Vagina (tissue), 2 donors: ENCODE results near the gene KLB.

Source experiments
- POLR2A ChIP-seq, 2 donors: fragments of 450-650 bp; IDR thresholded peaks; one replicate each; pipeline ENCODE4 v1.6.1; 2017; ENCODE audit warnings: antibody characterized with exemption in 2 of 2, mild to moderate bottlenecking in 2 of 2, moderate library complexity in 2 of 2
- POLR2AphosphoS5 ChIP-seq, 2 donors: sonication (generic); formaldehyde crosslinking; IDR thresholded peaks; one replicate each; pipeline ENCODE4 v1.9.0; 2017; ENCODE audit warnings: antibody characterized with exemption in 2 of 2, mild to moderate bottlenecking in 2 of 2, low read depth in 1 of 2; ENCODE audit not compliant: insufficient read depth in 1 of 2
- TF ChIP-seq, protein P1 (sequence below), 3 experiments: fragments of 450-650 bp in 2 of 3; fragments of 200-600 bp in 1 of 3; sonication (generic) in 1 of 3; IDR thresholded peaks; one replicate each; pipeline ENCODE4 v1.5.1; 2017 to 2019; ENCODE audit warnings: antibody characterized with exemption in 3 of 3, mild to moderate bottlenecking in 2 of 3, moderate library complexity in 2 of 3

DNA sequence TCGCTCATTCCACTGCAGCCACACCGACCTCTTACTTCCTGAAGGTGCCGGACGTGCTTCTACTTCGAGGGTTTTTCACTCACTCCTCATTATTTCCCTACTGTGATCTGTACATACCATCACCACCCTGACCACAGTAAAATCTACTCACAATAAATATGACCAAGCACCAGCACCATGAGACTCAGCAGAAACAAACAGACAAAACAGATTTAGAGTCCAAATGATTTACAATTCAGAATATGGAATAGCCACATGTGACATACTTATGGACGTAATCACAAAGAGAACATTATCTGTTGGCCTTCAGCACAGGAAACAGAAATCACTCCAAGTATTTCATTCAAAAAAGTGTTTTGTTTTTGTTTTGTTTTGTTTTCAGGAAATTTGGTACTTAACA, 16.1 kb upstream of the KLB start:
- TF ChIP-seq POLR2AphosphoS5 (IDR thresholded peaks at IDR 0.05; ENCODE audit: insufficient read depth in 1 of 2, low read depth in 1 of 2) (no peak), POLR2A (IDR thresholded peaks at IDR 0.05) (no peak)
- TF ChIP-seq, protein P1, sequence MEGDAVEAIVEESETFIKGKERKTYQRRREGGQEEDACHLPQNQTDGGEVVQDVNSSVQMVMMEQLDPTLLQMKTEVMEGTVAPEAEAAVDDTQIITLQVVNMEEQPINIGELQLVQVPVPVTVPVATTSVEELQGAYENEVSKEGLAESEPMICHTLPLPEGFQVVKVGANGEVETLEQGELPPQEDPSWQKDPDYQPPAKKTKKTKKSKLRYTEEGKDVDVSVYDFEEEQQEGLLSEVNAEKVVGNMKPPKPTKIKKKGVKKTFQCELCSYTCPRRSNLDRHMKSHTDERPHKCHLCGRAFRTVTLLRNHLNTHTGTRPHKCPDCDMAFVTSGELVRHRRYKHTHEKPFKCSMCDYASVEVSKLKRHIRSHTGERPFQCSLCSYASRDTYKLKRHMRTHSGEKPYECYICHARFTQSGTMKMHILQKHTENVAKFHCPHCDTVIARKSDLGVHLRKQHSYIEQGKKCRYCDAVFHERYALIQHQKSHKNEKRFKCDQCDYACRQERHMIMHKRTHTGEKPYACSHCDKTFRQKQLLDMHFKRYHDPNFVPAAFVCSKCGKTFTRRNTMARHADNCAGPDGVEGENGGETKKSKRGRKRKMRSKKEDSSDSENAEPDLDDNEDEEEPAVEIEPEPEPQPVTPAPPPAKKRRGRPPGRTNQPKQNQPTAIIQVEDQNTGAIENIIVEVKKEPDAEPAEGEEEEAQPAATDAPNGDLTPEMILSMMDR (IDR thresholded peaks at IDR 0.05), result no peak
